ENCODE results near the gene KNOP1. TPM values are rescaled to one million over a fixed set of nuclear protein-coding genes. Genes with fewer than 3 reads are reported as not detected.
"Not testable (repeated sequence)": the region's sequence is repeated elsewhere in the genome, so short reads cannot be mapped to it uniquely, and the experiment has no call there.

The KNOP1 gene
- total RNA-seq, 1 donor from 2014 or later: 6.7 TPM

- intact Hi-C loops (cut with micrococcal nuclease): no loop called here
- H3K4me3 ChIP-seq: peak overlapping the region; percentile 91
- H3K27ac ChIP-seq (replicated peaks): peak overlapping the region; percentile 90
- H3K36me3 ChIP-seq: peaks cover 14% of the 10 kb centered on the region
- DNase-seq: no peak
- no peaks in the 10 kb centered on the region for H3K27me3 ChIP-seq (ENCODE audit: low read depth)
- no peaks in the 10 kb centered on the region for H3K9me3 ChIP-seq (replicated peaks)
- peaks cover 64% of the 10 kb centered on the region for H3K4me1 ChIP-seq
- no peak for TF ChIP-seq CTCF (IDR thresholded peaks at IDR 0.05; ENCODE audit: borderline replicate concordance)
Observed at GRCh38 chr16:19718624-19718965, 568 bp upstream of the KNOP1 start.

- intact Hi-C loops (cut with micrococcal nuclease): no loop called here
- no peak for DNase-seq
- H3K27me3 ChIP-seq (ENCODE audit: low read depth): no peaks in the 10 kb centered on the region
- no peak for TF ChIP-seq CTCF (IDR thresholded peaks at IDR 0.05; ENCODE audit: borderline replicate concordance)
- no peaks in the 10 kb centered on the region for H3K9me3 ChIP-seq (replicated peaks)
- peaks cover 64% of the 10 kb centered on the region for H3K4me1 ChIP-seq
- H3K27ac ChIP-seq (replicated peaks): peak overlapping the region; percentile 90
- peaks cover 26% of the 10 kb centered on the region for H3K36me3 ChIP-seq
- peak overlapping the region; percentile 91 for H3K4me3 ChIP-seq
Observed at GRCh38 chr16:19717314-19717713, 713 bp downstream of the KNOP1 start.

- H3K9me3 ChIP-seq (replicated peaks); H3K27me3 ChIP-seq (ENCODE audit: low read depth); DNase-seq; intact Hi-C loops (cut with micrococcal nuclease): not testable (repeated sequence)
- H3K36me3 ChIP-seq: peaks cover 28% of the 10 kb centered on the region
- peak overlapping the region; percentile 91 for H3K4me3 ChIP-seq
- peak overlapping the region; percentile 90 for H3K27ac ChIP-seq (replicated peaks)
- H3K4me1 ChIP-seq: peaks cover 60% of the 10 kb centered on the region
Observed at GRCh38 chr16:19716728-19717127, 1.3 kb downstream of the KNOP1 start.

DNA sequence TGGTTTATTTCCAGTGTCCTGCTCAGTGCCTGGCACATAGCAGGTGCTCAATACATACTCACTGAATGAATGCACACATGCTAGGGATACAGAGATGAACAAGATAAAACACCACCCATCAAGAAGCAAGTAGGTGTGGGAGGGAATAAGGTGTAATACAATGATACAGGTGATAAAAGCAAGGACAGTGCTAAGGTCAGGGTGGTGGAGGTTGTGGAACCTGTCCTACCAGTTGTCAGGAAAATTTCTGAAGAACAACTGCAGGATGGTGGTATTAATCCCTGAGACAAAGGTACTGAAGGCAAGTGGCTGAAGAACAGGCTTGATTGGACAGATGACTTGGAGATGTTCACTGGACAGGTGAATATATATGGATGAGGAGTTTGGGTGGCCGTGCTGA is 1.8 kb downstream of the KNOP1 start:
- no peak for TF ChIP-seq CTCF (IDR thresholded peaks at IDR 0.05; ENCODE audit: borderline replicate concordance)
- H3K36me3 ChIP-seq: peaks cover 28% of the 10 kb centered on the region
- H3K4me1 ChIP-seq: peaks cover 64% of the 10 kb centered on the region
- no peak for DNase-seq
- H3K9me3 ChIP-seq (replicated peaks): no peaks in the 10 kb centered on the region
- H3K4me3 ChIP-seq: peak overlapping the region; percentile 91
- intact Hi-C loops (cut with micrococcal nuclease): no loop called here
- no peaks in the 10 kb centered on the region for H3K27me3 ChIP-seq (ENCODE audit: low read depth)
- peak overlapping the region; percentile 90 for H3K27ac ChIP-seq (replicated peaks)

DNA sequence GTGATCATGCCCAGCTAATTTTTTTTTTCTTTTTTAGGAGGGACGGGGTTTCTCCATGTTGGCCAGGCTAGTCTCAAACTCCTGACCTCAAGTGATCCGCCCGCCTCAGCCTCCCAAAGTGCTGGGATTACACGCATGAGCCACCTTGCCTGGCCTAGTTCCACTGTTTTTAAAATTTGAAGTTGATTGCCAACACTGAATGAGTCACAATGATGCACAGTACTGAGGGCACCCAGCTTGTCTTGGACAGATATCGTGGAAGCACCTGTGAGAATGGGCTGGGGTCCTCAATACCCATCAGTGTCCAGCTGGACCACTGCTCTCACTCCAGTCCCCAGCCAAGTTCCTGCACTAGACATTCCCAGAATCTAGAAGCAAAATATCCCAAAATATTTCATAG is 2.5 kb downstream of the KNOP1 start:
- Histone ChIP-seq H3K27me3 (ENCODE audit: low read depth) (no peaks in the 10 kb centered on the region), H3K4me1 (peaks cover 65% of the 10 kb centered on the region), H3K9me3 (replicated peaks) (no peaks in the 10 kb centered on the region), H3K27ac (replicated peaks) (peak overlapping the region; percentile 90), H3K36me3 (peaks cover 28% of the 10 kb centered on the region), H3K4me3 (no peak overlapping the region)
- intact Hi-C loops (cut with micrococcal nuclease): no loop called here
- no peak for DNase-seq
- no peak for TF ChIP-seq CTCF (IDR thresholded peaks at IDR 0.05; ENCODE audit: borderline replicate concordance)

DNA sequence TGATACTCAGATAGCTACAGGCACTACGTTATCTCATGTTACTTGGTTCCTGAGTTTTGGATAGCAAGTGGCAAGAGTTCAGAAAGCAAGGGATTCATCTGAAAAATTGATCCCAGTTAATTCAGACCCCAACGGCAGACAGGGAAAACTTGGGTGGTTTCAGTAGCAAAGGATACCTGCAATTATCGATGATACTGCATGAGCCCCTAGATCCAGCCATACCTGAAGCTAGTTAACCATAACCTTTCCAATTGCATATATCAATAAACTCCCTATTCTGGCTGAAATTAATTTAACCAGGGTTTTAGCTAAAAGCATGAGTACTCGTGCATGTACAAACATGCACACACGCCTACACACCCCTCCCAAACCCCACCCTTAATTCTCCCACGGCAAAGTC is 4.3 kb downstream of the KNOP1 start:
- Histone ChIP-seq H3K36me3 (peaks cover 44% of the 10 kb centered on the region), H3K27me3 (ENCODE audit: low read depth) (no peaks in the 10 kb centered on the region), H3K4me1 (peaks cover 65% of the 10 kb centered on the region), H3K27ac (replicated peaks) (no peak overlapping the region), H3K4me3 (no peak overlapping the region), H3K9me3 (replicated peaks) (no peaks in the 10 kb centered on the region)
- no peak for TF ChIP-seq CTCF (IDR thresholded peaks at IDR 0.05; ENCODE audit: borderline replicate concordance)
- intact Hi-C loops (cut with micrococcal nuclease): no loop called here
- no peak for DNase-seq
